GM19023 (cell line): ENCODE data around the gene ALLC.

ENCODE experiments used
- ATAC-seq: cut with Tn5 transposase; IDR thresholded peaks from one replicate; pipeline ENCODE4 v1.9.1; 2021; ENCODE audit warnings: mild to moderate bottlenecking, moderate library complexity; ENCODE audit not compliant: unreplicated experiment

Gene ALLC

DNA sequence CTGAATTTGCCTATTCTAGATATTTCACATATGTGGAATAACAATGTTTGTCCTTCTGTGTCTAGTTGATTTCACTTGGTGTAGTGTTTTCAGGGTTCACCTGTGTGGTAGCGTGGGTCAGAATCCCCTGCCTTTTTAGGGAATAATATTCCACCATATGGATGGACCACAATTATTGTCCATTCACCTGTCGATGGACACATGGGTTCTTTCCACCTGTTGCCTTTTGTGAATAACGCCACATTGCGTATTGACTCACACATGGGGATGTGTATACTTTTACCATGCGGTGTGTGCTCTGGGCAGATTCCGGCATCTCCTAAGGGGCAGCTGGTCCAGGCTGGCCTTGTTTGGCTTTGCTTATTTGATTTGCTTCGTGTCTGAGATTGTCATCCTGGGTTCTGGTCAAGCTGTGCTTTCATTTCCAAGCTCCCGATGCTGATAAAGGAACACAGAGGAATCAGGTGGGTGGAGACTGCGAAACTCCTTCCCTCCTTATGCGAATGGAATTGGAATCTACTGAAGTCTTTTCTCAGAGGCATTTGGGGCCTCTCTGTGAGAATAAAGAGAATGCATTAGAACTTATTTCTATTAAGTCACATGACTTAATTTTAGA lies 18.9 kb upstream of the ALLC start:
- ATAC-seq, result no peak

DNA sequence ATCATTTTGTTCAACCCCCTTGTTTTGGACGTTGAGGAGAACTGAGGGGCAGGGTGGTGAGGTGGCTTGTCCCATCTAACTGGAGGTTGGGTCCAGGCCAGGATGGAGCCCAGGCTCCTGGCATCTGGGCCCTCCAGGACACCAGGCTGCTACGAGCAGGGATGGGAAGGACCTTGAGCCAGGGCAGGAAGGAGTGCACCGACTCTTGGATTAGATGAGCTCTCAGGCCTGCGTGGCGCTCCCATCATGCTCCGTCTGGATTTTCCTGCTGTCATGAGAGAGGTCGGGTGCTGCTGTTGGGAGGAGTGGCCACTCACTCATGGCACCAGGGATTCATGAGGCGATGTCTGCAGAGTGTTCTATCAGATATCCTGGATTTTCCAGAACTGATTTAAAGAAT lies 18.3 kb upstream of the ALLC start:
- ATAC-seq, result no peak

DNA sequence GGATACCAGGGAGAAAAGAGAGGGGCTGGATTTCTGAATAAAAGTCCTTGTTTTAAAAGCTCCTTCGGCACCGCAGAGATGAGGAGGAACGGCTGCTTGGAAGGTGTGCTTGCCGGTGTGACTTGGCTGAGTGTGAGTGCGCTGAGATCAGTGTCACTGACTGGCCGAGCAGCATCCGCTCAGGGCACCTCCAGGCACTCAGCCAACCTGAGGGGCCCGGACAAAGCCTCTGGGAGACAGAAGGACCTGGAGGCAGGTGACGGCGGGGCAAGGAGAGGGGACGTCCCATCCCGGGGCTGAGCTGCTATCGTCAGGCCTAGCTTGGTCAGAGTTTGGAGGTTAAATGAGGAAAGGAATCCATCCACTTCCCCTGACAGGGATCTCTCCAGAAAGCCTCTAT lies 16.8 kb upstream of the ALLC start:
- ATAC-seq, result no peak

DNA sequence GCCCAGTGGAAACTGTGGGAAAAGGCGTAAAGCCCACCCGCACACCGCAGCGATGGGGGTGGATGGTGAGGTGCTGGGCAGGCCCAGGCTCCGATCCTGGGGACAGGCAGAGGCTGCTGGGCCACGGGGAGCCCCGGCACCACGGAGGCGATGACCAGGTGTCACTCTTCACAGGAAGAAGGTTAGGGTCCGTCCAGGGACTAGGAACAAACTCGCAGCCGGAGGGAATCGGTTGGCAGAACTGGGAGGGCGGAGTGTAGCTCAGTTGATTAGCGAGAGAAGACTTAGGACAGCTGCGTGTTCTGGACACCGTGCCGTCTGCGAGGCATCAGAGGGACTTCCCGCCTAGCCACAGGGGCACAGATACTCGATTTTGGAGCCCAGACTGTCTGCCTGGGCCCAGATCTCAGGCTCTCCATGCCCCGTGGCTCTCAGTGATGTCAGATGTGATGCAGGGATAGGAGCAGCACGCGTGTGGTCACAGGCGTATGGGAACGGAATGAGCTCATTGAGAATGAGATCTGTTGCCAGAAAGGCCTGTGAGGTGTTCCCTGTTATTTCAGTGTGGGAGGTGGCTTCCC lies 16.1 kb upstream of the ALLC start:
- no peak for ATAC-seq

DNA sequence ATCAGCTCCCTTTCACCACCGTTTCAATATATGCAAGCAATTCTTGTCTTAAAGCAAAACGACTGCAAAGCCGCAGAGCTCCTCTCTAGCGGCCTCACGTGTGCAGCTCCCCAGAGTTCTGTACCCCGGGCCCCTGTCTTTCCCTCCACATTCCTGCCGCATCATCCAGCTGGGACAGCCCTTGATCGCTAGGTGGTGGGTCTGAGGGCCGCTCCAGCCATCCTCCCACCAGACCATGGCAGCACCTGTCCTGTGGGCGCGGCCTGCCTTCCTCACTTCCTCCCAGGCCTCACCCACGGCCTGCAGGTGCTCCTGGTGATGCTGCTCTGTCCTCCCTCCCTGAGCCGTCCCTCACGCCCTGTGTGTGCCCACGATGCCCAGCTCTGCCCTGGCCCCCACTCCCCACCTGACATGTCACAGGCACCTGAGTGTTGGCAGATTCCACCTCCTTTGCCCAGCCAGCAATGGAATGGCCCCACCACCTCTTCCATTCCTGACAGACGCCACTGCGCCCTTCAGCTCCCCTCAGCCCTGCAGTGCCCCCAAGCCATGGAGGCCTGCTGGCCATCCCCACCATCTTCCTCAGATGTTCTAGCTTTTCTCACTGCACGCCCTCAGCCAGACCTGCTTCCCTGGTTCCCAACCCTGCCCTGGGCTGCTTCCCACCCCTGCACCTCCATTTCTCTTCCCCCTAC lies 15.3 kb upstream of the ALLC start:
- ATAC-seq, result no peak

DNA sequence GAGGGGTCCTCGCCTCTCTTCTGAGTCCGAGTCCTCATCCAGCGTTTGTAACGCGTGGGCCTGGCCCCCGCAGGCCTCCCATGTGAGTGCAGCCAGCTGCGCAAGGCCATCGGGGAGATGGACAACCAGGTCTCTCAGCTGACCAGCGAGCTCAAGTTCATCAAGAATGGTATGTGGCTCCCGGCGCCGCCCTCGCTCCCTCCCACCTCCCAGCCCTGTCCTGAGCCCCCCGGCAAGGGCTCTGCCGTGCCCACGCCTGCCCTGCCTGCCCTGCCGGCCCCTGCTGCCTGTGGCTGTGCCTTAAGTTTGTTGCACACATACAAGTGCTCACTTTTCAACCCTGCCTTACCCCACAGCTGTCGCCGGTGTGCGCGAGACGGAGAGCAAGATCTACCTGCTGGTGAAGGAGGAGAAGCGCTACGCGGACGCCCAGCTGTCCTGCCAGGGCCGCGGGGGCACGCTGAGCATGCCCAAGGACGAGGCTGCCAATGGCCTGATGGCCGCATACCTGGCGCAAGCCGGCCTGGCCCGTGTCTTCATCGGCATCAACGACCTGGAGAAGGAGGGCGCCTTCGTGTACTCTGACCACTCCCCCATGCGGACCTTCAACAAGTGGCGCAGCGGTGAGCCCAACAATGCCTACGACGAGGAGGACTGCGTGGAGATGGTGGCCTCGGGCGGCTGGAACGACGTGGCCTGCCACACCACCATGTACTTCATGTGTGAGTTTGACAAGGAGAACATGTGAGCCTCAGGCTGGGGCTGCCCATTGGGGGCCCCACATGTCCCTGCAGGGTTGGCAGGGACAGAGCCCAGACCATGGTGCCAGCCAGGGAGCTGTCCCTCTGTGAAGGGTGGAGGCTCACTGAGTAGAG lies 14.4 kb upstream of the ALLC start:
- ATAC-seq, result no peak

DNA sequence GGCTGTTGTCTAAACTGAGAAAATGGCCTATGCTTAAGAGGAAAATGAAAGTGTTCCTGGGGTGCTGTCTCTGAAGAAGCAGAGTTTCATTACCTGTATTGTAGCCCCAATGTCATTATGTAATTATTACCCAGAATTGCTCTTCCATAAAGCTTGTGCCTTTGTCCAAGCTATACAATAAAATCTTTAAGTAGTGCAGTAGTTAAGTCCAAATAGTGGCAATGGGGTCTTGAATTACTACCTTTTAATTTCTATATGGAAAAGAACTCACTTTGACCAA lies 13.8 kb upstream of the ALLC start:
- ATAC-seq, result no peak

DNA sequence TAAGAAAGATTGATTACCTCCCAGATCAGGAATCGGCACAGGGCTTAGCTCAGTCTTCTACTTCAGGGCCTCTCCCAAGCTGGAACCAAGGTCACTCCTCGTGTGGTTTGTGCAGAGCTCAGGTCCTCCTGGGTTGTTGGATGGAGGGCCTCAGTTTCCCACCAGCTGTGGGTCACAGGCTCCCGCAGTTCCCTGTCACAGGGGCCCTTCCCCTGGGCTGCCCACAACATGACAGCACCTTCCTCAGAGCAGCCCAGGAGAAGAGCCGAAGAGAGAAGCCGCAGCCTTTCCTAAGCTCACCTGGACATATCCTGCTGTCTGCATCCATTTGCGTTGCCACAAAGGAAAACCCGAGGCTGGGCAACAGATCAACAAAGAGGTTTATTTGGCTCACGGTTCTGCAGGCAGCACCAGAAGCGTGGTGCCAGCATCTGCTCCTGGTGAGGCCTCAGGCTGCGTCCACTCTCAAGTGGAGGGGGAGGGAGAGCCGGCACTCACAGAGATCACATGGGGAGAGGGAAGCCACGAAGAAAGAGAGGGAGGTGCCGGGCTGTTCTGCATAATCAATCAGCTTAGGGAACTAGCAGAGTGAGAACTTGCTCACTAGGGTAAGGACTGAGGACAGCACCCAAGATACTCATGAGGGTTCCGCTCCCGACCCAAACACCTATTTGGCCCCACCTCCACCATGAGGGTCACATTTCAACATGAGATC lies 13.0 kb upstream of the ALLC start:
- ATAC-seq, result no peak

DNA sequence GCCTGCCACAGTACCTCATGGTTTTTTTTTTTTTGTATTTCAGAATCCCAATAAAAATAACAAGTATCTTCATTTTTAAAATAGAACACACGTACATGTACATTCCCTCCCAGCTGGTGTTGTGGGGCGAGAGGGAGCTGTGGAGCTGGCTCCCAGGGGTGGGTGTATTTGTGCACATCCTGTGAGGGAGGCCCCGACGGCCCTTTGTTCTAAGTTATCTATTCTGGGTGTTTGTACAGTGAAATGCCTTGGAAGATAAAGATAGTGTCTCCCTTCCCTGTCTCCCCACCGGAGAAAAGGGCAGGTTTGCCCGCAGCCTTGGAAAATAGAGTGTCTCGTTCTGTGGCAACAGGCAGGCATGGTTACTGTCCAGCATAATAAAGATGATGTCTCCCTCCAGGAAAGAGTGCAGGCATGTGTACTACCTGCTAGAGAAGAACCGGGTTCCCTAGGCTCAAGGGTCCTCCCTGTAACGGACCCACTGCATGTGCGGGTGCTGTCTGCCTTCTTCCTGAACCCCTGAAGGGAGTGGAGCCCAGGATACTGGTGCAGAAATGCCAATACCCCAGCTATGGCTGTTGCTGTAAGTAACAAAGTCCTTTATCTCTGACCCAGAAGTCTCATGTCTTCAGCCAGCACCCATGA lies 12.1 kb upstream of the ALLC start:
- ATAC-seq, result no peak

DNA sequence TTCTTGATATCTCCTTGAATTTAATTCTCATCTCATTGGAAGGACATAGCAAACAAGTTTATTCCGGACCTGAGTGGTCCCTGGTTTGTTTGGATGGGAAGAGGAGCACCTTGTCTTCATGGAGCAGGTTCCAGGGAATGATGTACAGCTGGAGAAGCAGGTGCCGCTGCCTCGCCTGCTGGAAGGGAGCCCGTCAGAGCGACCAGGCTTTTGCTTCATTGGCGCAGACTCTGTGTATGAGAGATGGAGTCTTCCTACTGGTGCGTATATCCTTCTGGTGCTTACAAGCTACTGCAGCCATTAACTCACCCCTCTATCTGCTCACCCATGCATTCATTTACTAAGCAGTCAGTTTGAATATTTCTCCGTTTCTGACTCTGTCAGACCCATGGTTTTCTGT lies 11.6 kb upstream of the ALLC start:
- no peak for ATAC-seq

DNA sequence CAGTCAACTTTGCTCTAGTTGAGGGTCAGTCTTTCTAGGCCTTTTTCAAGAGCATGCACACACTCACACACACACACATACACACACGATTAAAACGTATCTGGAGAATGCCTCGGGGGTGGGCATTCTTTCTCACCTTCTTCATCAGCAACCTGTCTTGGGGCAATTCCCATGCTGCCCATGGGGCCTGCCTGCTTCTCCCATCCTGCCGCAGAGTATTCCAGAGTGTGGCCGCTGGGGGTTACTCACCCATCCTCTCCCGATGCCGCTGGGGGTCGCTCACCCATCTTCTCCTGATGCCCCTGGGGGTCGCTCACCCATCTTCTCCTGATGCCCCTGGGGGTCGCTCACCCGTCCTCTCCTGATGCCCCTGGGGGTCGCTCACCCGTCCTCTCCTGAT lies 10.8 kb upstream of the ALLC start:
- no peak for ATAC-seq

DNA sequence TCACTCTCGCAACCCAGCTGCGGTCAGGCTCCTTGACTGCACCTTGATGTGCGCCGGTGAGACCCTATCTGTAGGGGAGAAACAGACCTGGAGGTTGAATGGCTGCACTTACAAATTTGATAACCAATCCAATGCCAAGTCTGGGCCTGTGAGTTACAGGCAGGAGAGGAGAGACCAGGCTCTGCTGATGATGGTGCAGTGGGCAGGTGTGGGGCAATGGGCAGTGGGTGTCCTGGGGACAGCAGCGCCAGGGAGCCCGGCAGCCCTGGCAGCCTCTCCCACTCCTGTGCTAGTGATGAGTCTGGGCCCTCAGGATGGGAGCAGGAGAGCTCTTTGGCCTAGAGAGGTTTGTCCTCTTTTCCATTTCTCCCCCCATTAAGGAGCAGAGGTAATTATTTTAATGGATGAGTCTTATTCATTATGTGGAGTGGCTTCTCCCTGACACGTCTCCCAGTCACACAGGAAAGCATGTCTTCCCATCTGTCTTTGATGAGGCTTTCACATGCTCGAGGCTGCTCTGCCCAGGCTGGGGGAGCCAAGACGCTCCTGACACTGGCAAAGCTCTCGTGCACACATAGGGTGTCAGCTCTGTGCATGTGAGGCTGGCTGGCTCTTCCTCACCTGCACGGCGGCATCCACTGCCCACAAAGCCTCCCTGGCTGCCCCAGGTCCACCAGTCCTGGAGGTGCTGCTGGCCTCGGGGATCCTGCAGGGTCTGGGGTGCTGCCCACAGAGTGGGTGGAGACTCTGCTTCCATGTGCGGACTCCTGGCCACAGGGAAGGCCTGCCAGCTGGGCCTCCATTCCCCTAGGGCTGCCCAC lies 10.0 kb upstream of the ALLC start:
- ATAC-seq, result no peak

DNA sequence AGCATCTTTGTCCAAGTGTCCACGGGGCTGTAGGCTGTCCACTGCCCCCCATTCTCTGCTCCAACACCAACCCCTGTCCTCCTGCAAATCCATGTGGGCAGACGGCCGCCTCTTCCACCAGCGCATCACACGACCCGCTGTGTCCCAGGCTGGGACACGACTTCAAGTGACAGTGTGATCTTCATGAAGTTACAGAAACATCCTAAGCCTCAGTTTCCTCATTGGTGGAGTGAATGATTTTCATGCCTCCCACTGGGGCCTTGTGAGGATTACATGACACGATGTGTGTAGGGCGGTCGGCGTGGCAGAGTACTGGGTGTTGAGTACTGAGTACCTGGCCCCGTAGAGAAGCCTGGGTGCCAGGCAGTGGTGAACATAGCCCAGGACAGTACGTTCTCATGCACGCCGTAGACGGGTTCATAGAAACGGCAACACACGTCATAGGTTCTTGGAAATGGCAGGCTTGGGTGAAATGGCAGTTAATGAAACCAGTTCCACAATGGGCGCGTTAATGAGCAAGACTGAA lies 9.3 kb upstream of the ALLC start:
- no peak for ATAC-seq

DNA sequence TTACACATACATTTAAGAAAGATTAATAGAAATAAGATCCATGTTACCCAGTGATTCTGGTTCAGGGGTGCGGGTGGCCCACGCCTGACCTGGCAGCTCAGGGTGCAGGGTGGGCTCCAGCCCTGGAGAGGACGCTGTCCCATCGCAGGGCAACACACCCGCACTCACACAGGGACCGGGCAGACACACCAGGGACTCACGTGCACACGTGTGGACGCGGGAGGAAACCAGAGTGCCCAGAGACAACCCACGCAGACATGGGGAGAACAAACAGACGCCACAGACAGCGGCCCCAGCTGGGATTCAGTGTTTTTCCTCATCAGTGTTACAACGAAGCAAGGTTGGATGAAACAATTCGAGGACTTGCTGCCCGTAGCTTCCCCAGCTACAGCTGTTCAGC lies 8.4 kb upstream of the ALLC start:
- ATAC-seq, result no peak

DNA sequence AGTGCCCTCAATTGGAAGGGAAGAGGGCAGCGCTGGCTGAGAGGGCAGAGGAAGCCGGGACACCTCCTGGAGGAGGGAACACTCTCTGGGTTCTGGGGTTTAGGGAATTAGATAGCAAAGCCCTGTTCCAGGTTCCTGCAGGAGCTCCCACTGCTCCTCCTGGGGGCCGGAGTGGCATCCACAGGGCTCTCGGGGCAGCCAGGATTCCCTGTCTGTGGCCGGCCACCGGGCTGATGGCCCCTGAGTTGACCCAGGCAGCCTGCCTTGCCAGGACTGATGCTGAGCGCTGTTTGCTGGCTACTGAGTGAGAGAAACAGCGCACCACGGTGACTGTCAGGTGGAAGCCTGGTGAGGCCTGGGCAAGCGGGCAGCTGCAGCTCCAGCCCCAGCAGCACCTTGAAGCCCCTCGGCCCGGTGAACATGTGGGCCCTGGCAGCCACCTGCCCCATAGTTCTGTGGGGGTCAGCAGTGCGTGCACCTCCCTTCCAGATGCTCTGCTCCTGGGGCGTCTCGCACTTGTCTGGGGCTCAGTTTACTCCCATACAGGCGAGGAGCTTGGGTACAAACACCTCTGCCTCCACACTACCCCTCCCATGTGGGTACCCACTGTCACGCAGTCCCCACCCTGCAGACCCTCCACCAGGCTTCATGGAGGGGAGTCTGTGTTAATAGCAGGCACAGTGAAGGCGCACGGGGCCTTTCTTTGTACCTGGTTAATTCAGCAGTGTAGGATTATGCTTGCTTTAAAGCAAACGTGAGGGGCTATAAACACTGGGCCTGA lies 7.7 kb upstream of the ALLC start:
- ATAC-seq, result no peak

DNA sequence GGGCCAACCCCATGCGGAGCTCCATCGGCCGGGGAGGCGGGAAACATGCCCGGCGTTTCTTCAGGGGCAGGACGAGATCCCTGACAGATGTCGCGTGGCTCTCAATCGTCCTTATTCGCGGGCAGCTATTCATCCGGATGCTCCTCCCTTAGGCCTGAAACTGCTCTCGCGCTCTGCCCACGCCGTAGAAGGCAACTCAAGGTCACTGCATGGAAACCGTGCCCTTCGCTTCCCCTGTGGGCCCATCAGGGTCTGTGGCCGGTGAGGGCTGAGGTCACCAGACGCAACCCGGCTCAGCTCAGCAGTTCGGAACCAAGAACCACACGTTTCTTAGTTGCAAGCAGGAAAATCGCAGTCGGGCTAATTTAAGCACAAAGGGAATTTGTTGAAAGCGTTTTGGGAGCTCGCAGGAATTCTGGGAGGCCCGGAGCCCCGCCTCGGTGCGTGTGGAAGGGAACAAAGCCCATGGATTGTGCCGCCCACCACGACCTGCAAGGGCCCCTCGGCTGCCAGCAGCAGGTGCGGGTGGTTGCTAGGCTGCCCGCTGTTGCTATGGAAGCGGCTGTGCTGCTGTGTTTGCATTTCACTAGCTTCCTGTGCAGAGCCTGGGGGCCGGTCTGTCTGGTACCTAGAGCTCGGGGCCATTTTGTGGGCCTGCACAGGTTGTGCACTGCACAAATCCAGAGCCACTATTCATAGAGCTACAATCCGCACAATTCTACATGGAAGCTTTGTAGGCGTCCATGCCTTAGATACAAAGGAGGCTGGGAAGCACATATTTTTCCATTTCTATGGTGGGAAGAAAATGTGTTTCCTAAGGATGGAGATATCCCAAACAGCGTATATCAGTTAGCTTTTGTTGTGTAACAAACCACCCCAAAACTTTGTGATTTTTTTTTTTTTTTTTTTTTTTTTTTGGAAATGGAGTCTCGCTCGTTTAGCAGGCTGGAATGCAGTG lies 6.0 kb upstream of the ALLC start:
- peak; percentile 84 for ATAC-seq

DNA sequence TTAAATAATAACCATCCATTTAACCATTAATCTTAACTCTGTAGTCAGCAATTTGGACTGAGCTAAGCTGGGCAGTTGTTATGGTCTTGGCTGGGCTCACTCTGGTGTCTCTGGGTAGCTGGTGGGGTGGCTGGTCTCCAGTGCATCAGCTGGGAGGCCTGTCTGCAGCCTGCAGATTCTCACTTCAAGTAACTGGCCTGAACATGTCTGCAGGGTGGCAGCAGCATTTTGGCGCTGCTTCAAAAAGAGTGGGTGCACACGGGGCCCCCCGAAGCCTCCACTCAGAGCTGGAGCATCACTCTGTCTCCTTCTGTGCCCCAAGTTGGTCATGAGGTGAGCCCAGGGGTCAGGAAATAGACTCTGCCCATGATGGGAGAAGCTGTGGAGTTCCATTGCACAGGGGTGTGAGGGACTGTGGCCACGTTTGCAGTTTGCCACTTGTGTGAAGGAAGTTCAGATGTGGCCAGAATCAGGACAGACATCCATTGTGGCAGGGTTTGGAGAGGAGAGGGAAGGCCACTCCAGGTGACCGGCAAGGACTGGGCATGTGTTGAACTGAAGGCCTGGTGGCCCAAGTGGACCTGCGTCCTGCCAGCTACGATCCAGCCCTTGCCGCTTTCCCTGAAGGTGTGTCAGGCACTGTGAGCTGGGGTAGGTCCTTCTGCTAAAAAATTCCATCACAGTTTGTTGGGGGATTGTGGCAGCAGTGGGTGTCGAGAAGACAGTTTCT lies 4.9 kb upstream of the ALLC start:
- ATAC-seq, result no peak
